Endothelial cell of umbilical vein (primary cell): ENCODE measurements around the gene ATP2B2. TPM values are rescaled to one million over a fixed set of nuclear protein-coding genes. Genes with fewer than 3 reads are reported as not detected.

Experiments used
- BruUV-seq: library from RNA; stranded (reverse); fragments of 400-500 nt; replicated peaks from 2 replicates; lab custom pipeline; 2021; lab: Mats Ljungman, UMichigan
- CTCF ChIA-PET: fragments of 300-600, 350-600 bp; sonication (Branson Sonifier 250); formaldehyde crosslinking; loops from one replicate; lab custom pipeline; 2021; ENCODE audit warnings: antibody characterized with exemption, inconsistent platforms; lab: Charles Lee
- POLR2A ChIA-PET: fragments of 300-600, 350-600 bp; sonication (Branson Sonifier 250); formaldehyde crosslinking; loops from one replicate; lab custom pipeline; 2021; ENCODE audit warnings: antibody characterized with exemption, inconsistent platforms; lab: Charles Lee
- DNase-seq: peaks from one replicate; pipeline ENCODE4 v3.0.0-alpha.2; 2011; ENCODE audit warnings: low read depth, low spot score
- FAIRE-seq: peaks from 2 replicates; lab custom pipeline; 2011; peaks lifted over from hg19 to GRCh38; lab: Jason Lieb, UNC
- H2AFZ ChIP-seq: 2 replicates; pipeline ENCODE4 v1.6.0; 2012; ENCODE audit warnings: low read depth, low read length, control low read depth, inconsistent platforms
- H3K27ac ChIP-seq: 2 replicates; pipeline ENCODE4 v1.5.1; 2011; ENCODE audit warnings: low read depth, mild to moderate bottlenecking, control low read depth, low read length, moderate library complexity; ENCODE audit not compliant: insufficient read depth
- H3K27me3 ChIP-seq, 2 experiments: 2 replicates each; pipeline versions ENCODE4 v1.6.0 to v1.6.1; 2011; ENCODE audit warnings: low read length in 2 of 2, mixed read lengths in 1 of 2; ENCODE audit not compliant: control insufficient read depth in 2 of 2, insufficient read depth in 2 of 2
- H3K36me3 ChIP-seq, 2 experiments: 2 replicates in 1 of 2; 3 replicates in 1 of 2; pipeline ENCODE4 v1.5.1; 2011; ENCODE audit warnings: low read length in 2 of 2, mild to moderate bottlenecking in 1 of 2, moderate library complexity in 1 of 2; ENCODE audit not compliant: control insufficient read depth in 2 of 2, insufficient read depth in 2 of 2; ENCODE audit errors: extremely low read depth in 1 of 2
- H3K4me1 ChIP-seq: 3 replicates; pipeline ENCODE4 v1.5.1; 2011; ENCODE audit warnings: mild to moderate bottlenecking, low read length; ENCODE audit not compliant: control insufficient read depth, insufficient read depth; ENCODE audit errors: extremely low read depth
- H3K4me2 ChIP-seq: 2 replicates; pipeline ENCODE4 v1.6.1; 2011; ENCODE audit warnings: low read length, control low read depth, mixed read lengths; ENCODE audit not compliant: insufficient read depth
- H3K4me3 ChIP-seq, 3 experiments: fragments of 200-600 bp in 1 of 3; sonication (generic), shearing (Covaris generic) in 1 of 3; replicated peaks in 1 of 3; 2 replicates each; pipeline ENCODE4 v1.5.1; 2011 to 2016; ENCODE audit warnings: control low read depth in 3 of 3, low read length in 3 of 3, mild to moderate bottlenecking in 2 of 3, inconsistent platforms in 1 of 3, low read depth in 1 of 3, moderate library complexity in 1 of 3; ENCODE audit not compliant: insufficient read depth in 1 of 3
- H3K79me2 ChIP-seq: 2 replicates; pipeline ENCODE4 v1.6.0; 2012; ENCODE audit warnings: low read length, inconsistent platforms; ENCODE audit not compliant: control insufficient read depth, insufficient read depth
- H3K9ac ChIP-seq: replicated peaks from 2 replicates; pipeline ENCODE3; 2011; ENCODE audit warnings: low read length, control low read depth; ENCODE audit not compliant: insufficient read depth; ENCODE audit errors: extremely low read depth
- H3K9me1 ChIP-seq: replicated peaks from 3 replicates; pipeline ENCODE4 v1.6.0; 2011; ENCODE audit warnings: mild to moderate bottlenecking, low read length; ENCODE audit not compliant: control insufficient read depth, insufficient read depth; ENCODE audit errors: extremely low read depth
- H3K9me3 ChIP-seq: replicated peaks from 2 replicates; pipeline ENCODE4 v1.5.1; 2012; ENCODE audit warnings: low read length, inconsistent platforms; ENCODE audit not compliant: control insufficient read depth, insufficient read depth
- H4K20me1 ChIP-seq: replicated peaks from 2 replicates; pipeline ENCODE3; 2011; ENCODE audit warnings: mild to moderate bottlenecking, low read length; ENCODE audit not compliant: control insufficient read depth, insufficient read depth; ENCODE audit errors: extremely low read depth
- CTCF ChIP-seq, 2 donors: IDR thresholded peaks; 1 replicate in 1 of 2; 2 replicates in 1 of 2; pipeline ENCODE4 v1.5.1; 2011; ENCODE audit warnings: low read length in 2 of 2, mild to moderate bottlenecking in 2 of 2, moderate library complexity in 2 of 2, control low read depth in 1 of 2, inconsistent platforms in 1 of 2, low read depth in 1 of 2; ENCODE audit not compliant: insufficient read depth in 1 of 2; ENCODE audit errors: extremely low read depth in 1 of 2
- EZH2 ChIP-seq: IDR thresholded peaks from 2 replicates; pipeline ENCODE4 v1.6.1; 2012; ENCODE audit warnings: borderline replicate concordance, low read depth, mild to moderate bottlenecking, moderate library complexity, low read length, inconsistent platforms; ENCODE audit not compliant: severe bottlenecking
- FOS ChIP-seq: IDR thresholded peaks from 2 replicates; pipeline ENCODE4 v1.6.1; 2011; ENCODE audit warnings: mild to moderate bottlenecking, low read length, moderate library complexity, borderline replicate concordance; ENCODE audit not compliant: insufficient read depth
- GATA2 ChIP-seq: IDR thresholded peaks from 2 replicates; pipeline ENCODE4 v1.7.0; 2011; ENCODE audit warnings: low read depth, mild to moderate bottlenecking, moderate library complexity, mixed read lengths, low read length; ENCODE audit not compliant: insufficient read length, insufficient read depth
- JUN ChIP-seq: IDR thresholded peaks from 2 replicates; pipeline ENCODE4 v1.6.1; 2011; ENCODE audit warnings: borderline replicate concordance, low read depth; ENCODE audit not compliant: insufficient read length, insufficient read depth
- MAX ChIP-seq: IDR thresholded peaks from 2 replicates; pipeline ENCODE4 v1.6.1; 2011; ENCODE audit not compliant: insufficient read depth, insufficient read length
- MYC ChIP-seq: IDR thresholded peaks from one replicate; pipeline ENCODE4 v1.6.1; 2011; ENCODE audit warnings: mild to moderate bottlenecking, low read depth, low read length
- POLR2A ChIP-seq: IDR thresholded peaks from 2 replicates; pipeline ENCODE4 v1.6.1; 2012; ENCODE audit warnings: low read depth, mild to moderate bottlenecking, control low read depth, low read length
- POLR2AphosphoS5 ChIP-seq: IDR thresholded peaks from 2 replicates; pipeline ENCODE4 v1.6.1; 2012; ENCODE audit warnings: low read depth, mild to moderate bottlenecking, control low read depth, low read length, moderate library complexity; ENCODE audit not compliant: insufficient read depth
- dilution Hi-C: fragments of 300-500 bp; cut with MboI; formaldehyde crosslinking; loops from one replicate; pipeline ENCODE4 v1.15.0; 2019; ENCODE audit warnings: low sequenced_read_pairs; ENCODE audit not compliant: extremely low pct_ligation_motif_present
- intact Hi-C: fragments of 100-400 bp; cut with micrococcal nuclease; formaldehyde crosslinking; loops from one replicate; pipeline ENCODE4 v1.10.0; 2022
- polyA plus RNA-seq, 4 experiments: library from polyadenylated mRNA; depleted of rRNA in 3 of 4; stranded (reverse) in 3 of 4; unstranded in 1 of 4; fragments of >200 nt; gene quantifications; 2 replicates each; pipeline versions ENCODE4 v1.2.1 to v1.2.3, GENCODE V29; 2011 to 2012; ENCODE audit warnings: missing spikeins in 1 of 4
- total RNA-seq: library from RNA; stranded (reverse); gene quantifications from 2 replicates; pipeline ENCODE4 v1.2.3, GENCODE V29; 2021

The ATP2B2 gene
- total and polyA plus RNA-seq, 2 donors (not counting 3 experiments of a cell fraction or from before 2014, with no cell fraction given), result not detected

- no peaks in the 10 kb centered on the region for H3K79me2 ChIP-seq
- no peaks in the 10 kb centered on the region for H3K9me3 ChIP-seq
- no peak overlapping the region for H3K4me3 ChIP-seq
- DNase-seq, result no peak
- BruUV-seq, result no TSS peak
- H3K9ac ChIP-seq, result no peak overlapping the region
- H3K27me3 ChIP-seq, result no peaks in the 10 kb centered on the region
- no peak for FAIRE-seq
- dilution Hi-C loops (no loop called here), intact Hi-C loops (no loop called here)
- H3K4me1 ChIP-seq, result no peaks in the 10 kb centered on the region
- POLR2A ChIA-PET, result no interaction called here
- H3K36me3 ChIP-seq, result no peaks in the 10 kb centered on the region
- no peak overlapping the region for H3K27ac ChIP-seq
- no peak overlapping the region for H2AFZ ChIP-seq
- H3K9me1 ChIP-seq, result no peaks in the 10 kb centered on the region
- TF ChIP-seq FOS (no peak), EZH2 (no peak), GATA2 (no peak), MYC (no peak), CTCF (IDR thresholded peaks at IDR 0.05; ENCODE audit: extremely low read depth in 1 of 2, insufficient read depth in 1 of 2, low read depth in 1 of 2, low read length in 2 of 2) (no peak), POLR2AphosphoS5 (no peak), MAX (no peak), JUN (no peak), POLR2A (no peak)
- CTCF ChIA-PET, result interaction anchor here (1.2 kb wide), 1 partner anchor 14 kb away, joined by 3 read pairs; no protein-coding TSS in a partner anchor
- H4K20me1 ChIP-seq, result no peaks in the 10 kb centered on the region
- H3K4me2 ChIP-seq, result no peak overlapping the region
Observed at GRCh38 chr3:10460951-10461545, 44.3 kb downstream of the ATP2B2 start.
